Ascending aorta (tissue), 2 donors: ENCODE results near the gene TNFAIP8. TPM values are rescaled to one million over a fixed set of nuclear protein-coding genes. Genes with fewer than 3 reads are reported as not detected.
"Not testable (repeated sequence)": the region's sequence is repeated elsewhere in the genome, so short reads cannot be mapped to it uniquely, and the experiment has no call there.

Experiments used
- DNase-seq, 2 donors: peaks; one replicate each; pipeline ENCODE4 v3.0.0-alpha.2; 2019; ENCODE audit warnings: low spot score in 2 of 2
- H3K27ac ChIP-seq, 2 donors: fragments of 200-600 bp; sonication (generic); one replicate each; pipeline ENCODE4 v1.5.1; 2016 to 2017; ENCODE audit warnings: mild to moderate bottlenecking in 1 of 2
- H3K27me3 ChIP-seq: fragments of 200-600 bp; sonication (generic); one replicate; pipeline ENCODE4 v1.5.1; 2017
- H3K36me3 ChIP-seq, 2 donors: fragments of 200-600 bp; sonication (generic); one replicate each; pipeline ENCODE4 v1.5.1; 2016
- H3K4me1 ChIP-seq, 2 donors: fragments of 200-600 bp; sonication (generic); one replicate each; pipeline ENCODE4 v1.5.1; 2016 to 2017; ENCODE audit warnings: mild to moderate bottlenecking in 1 of 2
- H3K4me3 ChIP-seq, 2 donors: fragments of 200-600 bp; sonication (generic); one replicate each; pipeline ENCODE4 v1.5.1; 2016 to 2017; ENCODE audit warnings: mild to moderate bottlenecking in 1 of 2
- H3K9me3 ChIP-seq, 2 donors: fragments of 200-600 bp; sonication (generic); one replicate each; pipeline ENCODE4 v1.5.1; 2016
- CTCF ChIP-seq, 3 experiments: fragments of 200-600 bp in 2 of 3; fragments of 450-650 bp in 1 of 3; sonication (generic) in 2 of 3; IDR thresholded peaks; one replicate each; pipeline ENCODE4 v1.5.1; 2016 to 2019; ENCODE audit warnings: antibody characterized with exemption in 3 of 3, mild to moderate bottlenecking in 1 of 3, moderate library complexity in 1 of 3
- intact Hi-C: fragments of 100-400 bp; cut with DNase I; formaldehyde crosslinking; loops from one replicate; pipeline ENCODE4 v1.15.1; 2023
- total RNA-seq: library from RNA; depleted of rRNA; stranded (reverse); fragments of >200 nt; gene quantifications from one replicate; pipeline ENCODE4 v1.1.0, GENCODE V29; 2016

TNFAIP8 gene
- total RNA-seq, 1 donor from 2014 or later, result 3.5 TPM

- Histone ChIP-seq H3K9me3 (no peaks in the 10 kb centered on the region), H3K4me3 (no peak overlapping the region), H3K36me3 (no peaks in the 10 kb centered on the region), H3K27ac (no peak overlapping the region), H3K27me3 (no peaks in the 10 kb centered on the region), H3K4me1 (no peaks in the 10 kb centered on the region)
- TF ChIP-seq CTCF (IDR thresholded peaks at IDR 0.05), result no peak
- DNase-seq, result no peak
- intact Hi-C loops, result no loop called here
Observed at GRCh38 chr5:119418606-119419100, 62.8 kb downstream of the TNFAIP8 start.

GRCh38 chr5:119420169-119420568, 64.3 kb downstream of the TNFAIP8 start:
- Histone ChIP-seq H3K4me3 (no peak overlapping the region), H3K27ac (no peak overlapping the region), H3K9me3 (no peaks in the 10 kb centered on the region), H3K27me3 (no peaks in the 10 kb centered on the region), H3K36me3 (no peaks in the 10 kb centered on the region), H3K4me1 (no peaks in the 10 kb centered on the region)
- no peak for TF ChIP-seq CTCF (IDR thresholded peaks at IDR 0.05)
- intact Hi-C loops, result no loop called here
- no peak for DNase-seq

- TF ChIP-seq CTCF (IDR thresholded peaks at IDR 0.05), result no peak
- Histone ChIP-seq H3K36me3 (no peaks in the 10 kb centered on the region), H3K27me3 (no peaks in the 10 kb centered on the region), H3K9me3 (no peaks in the 10 kb centered on the region), H3K4me3 (no peak overlapping the region), H3K27ac (no peak overlapping the region), H3K4me1 (no peaks in the 10 kb centered on the region)
- intact Hi-C loops, result no loop called here
- no peak for DNase-seq
Observed at GRCh38 chr5:119426057-119426456, 70.2 kb downstream of the TNFAIP8 start.

GRCh38 chr5:119427060-119427459, 71.2 kb downstream of the TNFAIP8 start:
- Histone ChIP-seq H3K4me1 (no peaks in the 10 kb centered on the region), H3K4me3 (no peak overlapping the region), H3K27ac (no peak overlapping the region), H3K9me3 (no peaks in the 10 kb centered on the region), H3K27me3 (no peaks in the 10 kb centered on the region), H3K36me3 (no peaks in the 10 kb centered on the region)
- intact Hi-C loops, result no loop called here
- DNase-seq, result no peak
- no peak for TF ChIP-seq CTCF (IDR thresholded peaks at IDR 0.05)

- H3K9me3 ChIP-seq, H3K4me3 ChIP-seq, H3K4me1 ChIP-seq, H3K27ac ChIP-seq, DNase-seq, H3K27me3 ChIP-seq, intact Hi-C loops, H3K36me3 ChIP-seq: not testable (repeated sequence)
Observed at GRCh38 chr5:119427596-119427995, 71.8 kb downstream of the TNFAIP8 start.

GRCh38 chr5:119428166-119428565, 72.3 kb downstream of the TNFAIP8 start:
- H3K4me1 ChIP-seq, H3K27me3 ChIP-seq, H3K36me3 ChIP-seq, H3K9me3 ChIP-seq, DNase-seq, intact Hi-C loops, H3K4me3 ChIP-seq, H3K27ac ChIP-seq: not testable (repeated sequence)

GRCh38 chr5:119428574-119428973, 72.8 kb downstream of the TNFAIP8 start:
- H3K36me3 ChIP-seq, intact Hi-C loops, H3K4me3 ChIP-seq, DNase-seq, H3K27me3 ChIP-seq, H3K27ac ChIP-seq, H3K4me1 ChIP-seq, H3K9me3 ChIP-seq: not testable (repeated sequence)

GRCh38 chr5:119432674-119433237, 76.9 kb downstream of the TNFAIP8 start:
- H3K27ac ChIP-seq, H3K4me1 ChIP-seq, H3K27me3 ChIP-seq, intact Hi-C loops, H3K4me3 ChIP-seq, H3K36me3 ChIP-seq, DNase-seq, H3K9me3 ChIP-seq: not testable (repeated sequence)
